Measurements from ENCODE around the gene PAOX.
"Not testable (repeated sequence)": the region's sequence is repeated elsewhere in the genome, so short reads cannot be mapped to it uniquely, and the experiment has no call there.

Gene PAOX

DNA sequence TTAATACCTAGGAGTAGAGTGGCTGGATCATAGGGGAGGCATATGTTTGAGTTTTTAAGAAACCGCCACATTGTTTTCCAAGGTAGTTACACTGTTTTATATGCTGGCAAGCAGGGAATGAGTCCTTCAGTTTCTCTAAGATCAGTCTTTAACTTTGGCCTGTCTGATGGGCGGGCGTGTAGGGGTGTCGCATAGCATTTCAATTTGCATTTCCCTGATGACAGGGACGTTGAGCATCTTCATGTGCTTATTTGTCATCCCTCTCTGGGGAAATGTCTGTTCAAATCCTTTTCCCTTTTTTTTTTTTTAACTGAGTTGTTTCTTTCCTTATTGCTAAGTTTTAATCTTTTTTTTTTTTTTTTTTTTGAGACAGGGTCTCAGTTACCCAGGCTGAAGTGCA, 24.7 kb downstream of the PAOX start:
- DNase-seq (ENCODE audit: low read depth in 2 of 2, low spot score in 1 of 2), result no peak

DNA sequence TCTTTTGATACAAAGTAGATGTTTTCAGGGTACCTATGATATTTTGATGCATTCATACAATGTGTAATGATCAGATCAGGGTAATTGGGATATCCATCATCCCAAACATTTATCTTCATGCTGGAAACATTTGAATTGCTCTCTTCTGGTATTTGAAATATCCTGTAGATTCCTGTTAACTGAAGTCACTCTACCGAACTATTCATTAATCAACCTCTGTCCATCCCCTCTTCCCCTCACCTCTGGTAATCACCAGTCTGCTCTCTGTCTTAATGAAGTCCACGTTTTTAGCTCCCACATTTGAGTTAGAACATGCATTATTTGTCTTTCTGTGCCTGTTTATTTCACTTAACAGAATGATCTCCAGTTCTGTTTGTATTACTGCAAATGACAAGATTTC, 26.2 kb downstream of the PAOX start:
- no peak for DNase-seq (ENCODE audit: low read depth in 2 of 2, low spot score in 1 of 2)

DNA sequence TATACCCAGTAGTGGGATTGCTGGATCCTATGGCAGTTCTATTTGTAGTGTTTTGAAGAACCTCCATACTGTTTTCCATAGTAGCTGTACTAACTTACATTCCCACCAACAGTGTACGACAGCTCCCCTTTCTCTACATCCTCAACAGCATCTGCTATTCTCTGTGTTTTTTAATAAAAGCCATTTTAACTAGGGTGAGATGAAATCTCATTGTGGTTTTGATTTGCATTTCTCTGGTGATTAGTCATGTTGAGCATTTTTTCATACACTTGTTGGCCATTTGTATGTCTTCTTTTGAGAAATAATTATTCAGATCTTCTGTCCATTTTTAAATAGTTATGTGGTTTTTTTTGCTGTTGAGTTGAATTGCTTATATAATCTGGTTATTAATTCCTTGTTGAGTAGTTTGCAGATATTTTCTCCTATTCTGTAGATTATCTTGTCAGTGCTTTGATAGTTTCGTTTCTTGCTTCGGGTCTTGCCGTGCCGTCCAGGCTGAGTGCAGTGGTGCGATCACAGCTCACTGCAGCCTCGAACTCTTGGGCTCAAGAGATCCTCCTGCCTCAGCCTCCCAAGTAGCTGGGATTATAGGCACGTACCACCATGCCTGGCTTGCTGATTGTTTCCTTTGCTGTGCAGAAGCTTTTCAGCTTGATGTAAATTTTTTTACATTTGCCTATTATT, 26.9 kb downstream of the PAOX start:
- DNase-seq (ENCODE audit: low read depth in 2 of 2, low spot score in 1 of 2), result no peak

DNA sequence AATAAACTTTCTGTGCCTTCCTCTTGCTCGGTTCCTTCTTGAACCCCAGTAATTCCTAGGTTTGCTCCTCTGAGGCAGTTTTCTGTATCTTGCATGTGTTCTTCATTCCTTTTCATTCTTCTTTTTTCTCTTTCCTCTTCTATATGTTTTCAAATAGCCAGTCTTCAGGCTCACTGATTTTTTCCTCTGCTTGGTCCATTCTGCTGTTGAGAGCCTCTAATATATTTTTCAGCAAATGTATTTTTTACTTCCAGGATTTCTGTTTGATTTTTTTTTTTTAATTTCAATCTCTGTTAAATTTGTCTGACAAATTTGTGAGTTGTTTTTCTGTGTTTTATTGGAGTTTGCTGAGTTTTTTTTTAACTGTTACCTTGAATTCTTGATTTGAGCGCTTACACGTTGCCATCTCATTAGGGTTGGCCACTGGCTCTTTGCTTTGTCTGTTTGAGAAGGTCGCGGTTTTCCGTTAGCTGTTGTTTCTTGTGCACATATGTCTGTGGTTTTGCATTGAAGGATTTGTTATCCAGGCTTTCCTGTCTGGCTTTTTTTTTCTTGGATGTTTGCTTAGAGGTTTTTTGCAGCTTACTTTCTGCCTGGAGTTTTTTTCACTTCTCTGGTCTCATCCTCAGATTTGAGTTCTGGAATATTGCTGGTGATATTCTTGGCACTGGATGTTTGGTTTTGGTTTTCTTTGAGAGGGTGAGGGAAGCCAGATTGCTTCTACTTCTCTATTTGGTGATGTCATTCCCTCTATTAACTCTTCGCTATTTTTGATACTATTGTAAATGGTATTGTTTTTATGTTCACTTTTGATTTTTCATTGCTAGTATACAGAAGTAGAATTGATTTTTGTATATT, 32.7 kb downstream of the PAOX start:
- DNase-seq (ENCODE audit: low read depth in 2 of 2, low spot score in 1 of 2), result no peak

DNA sequence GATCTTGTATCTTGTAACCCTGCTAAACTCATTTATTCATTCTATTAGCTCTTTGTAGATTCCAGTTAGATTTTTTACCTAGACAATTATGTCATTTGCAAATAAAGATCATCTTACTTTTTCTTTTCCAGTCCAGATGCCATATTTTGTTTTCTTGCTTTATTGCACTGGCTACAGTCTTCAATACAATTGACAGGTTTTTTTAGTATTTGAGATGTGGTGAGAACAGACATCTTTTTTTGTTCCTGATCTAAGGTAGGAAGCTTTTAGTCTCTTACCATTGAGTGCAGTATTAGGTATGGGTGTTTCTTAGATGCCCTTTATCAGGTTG, 33.3 kb downstream of the PAOX start:
- DNase-seq (ENCODE audit: low read depth in 2 of 2, low spot score in 1 of 2), result no peak

DNA sequence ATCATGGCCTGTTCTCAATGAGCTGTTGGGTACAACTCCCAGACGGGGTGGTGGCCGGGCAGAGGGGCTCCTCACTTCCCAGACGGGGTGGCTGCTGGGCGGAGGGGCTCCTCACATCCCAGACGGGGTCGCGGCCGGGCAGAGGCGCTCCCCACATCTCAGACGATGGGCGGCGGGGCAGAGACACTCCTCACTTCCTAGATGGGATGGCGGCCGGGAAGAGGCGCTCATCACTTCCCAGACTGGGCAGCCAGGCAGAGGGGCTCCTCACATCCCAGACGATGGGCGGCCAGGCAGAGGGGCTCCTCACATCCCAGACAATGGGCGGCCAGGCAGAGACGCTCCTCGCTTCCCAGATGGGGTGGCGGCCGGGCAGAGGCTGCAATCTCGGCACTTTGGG, 35.3 kb downstream of the PAOX start:
- DNase-seq (ENCODE audit: low read depth in 2 of 2, low spot score in 1 of 2), result not testable (repeated sequence)

DNA sequence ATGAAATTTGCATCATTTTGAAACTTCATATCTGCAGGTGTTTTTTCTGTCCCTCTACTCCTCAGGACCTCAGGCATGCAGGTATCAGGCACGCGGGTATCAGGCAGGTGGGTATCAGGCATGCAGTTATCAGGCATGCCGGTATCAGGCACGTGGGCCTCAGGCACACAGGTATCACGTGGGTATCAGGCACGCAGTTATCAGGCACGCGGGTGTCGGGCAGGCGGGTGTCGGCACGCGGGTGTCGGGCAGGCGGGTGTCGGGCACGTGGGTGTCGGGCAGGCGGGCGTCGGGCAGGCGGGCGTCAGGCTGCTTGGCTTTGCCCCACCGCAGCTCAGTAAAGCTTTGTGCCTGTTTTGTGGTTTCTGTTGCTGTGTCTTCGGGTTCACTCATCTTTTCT, 36.7 kb downstream of the PAOX start:
- no peak for DNase-seq (ENCODE audit: low read depth in 2 of 2, low spot score in 1 of 2)

DNA sequence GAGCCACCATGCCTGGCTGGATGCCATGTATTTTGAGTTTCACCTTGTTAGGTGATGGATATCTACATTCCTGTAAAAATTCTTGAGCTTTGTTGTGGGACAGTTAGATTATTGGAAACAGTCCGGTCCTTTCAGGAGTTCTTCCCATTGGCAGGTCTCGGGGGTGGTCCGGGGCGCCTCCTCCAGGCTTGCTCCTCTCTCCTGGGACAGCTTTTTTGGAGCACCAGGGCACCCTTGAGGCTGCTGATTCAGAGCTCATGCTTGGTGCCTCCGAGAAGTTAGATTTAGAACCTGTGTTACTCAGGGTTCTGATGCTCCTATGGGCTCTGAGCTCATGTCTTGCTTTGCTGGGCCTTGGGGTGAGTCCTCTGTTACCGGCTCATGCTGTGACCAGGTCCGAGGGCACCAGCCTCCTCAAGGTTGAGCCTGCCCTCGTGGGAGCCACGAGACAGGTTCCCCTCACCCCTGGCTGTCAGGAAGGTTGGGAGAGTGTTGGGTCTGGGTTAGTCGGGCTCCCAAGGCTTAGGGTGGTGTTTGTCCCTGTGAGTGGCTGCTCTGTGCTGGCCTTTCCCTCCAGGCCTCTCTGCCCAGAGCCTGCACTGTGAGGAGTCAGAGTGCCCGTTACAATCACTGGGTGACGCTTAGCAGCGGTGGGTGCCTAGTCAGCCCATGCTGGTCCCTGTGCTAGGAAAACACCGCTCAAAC, 39.4 kb downstream of the PAOX start:
- no peak for DNase-seq (ENCODE audit: low read depth in 2 of 2, low spot score in 1 of 2)

DNA sequence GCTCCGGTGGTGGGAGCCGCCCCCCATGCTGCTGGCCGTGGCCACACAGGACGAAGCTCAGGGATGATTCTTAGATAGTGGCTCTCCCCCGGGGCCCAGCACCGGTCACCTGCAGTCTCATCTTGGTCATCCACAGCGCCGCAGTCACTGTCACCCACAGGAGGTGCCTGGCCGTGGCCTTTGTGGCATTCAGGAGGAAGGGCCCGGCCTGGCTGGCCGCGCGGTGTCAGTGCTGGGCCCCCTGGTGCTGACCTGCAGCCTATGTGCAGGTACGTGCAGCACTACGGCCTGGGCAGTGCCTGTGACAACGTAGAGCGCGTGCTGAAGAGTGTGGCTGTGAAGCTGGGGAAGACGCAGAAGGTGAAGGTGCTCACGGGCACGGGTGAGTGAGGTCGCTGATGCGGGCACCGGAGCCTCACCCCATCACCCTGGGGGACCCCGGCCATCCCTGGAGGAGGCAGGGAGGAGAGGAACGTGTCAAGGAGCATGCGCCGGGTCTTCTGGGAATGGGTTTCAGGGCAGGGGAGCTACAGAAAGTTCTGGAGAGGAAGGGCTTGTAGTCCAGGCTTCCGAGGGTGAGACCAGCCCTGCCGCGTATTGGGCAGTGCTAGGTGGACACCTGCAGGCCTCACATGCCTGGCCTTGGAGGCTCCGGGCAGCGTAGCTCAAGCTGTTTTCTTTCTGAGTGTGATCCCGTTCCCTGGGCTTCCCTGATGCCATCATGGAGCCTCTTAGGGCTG, 40.3 kb downstream of the PAOX start:
- no peak for DNase-seq (ENCODE audit: low read depth in 2 of 2, low spot score in 1 of 2)

DNA sequence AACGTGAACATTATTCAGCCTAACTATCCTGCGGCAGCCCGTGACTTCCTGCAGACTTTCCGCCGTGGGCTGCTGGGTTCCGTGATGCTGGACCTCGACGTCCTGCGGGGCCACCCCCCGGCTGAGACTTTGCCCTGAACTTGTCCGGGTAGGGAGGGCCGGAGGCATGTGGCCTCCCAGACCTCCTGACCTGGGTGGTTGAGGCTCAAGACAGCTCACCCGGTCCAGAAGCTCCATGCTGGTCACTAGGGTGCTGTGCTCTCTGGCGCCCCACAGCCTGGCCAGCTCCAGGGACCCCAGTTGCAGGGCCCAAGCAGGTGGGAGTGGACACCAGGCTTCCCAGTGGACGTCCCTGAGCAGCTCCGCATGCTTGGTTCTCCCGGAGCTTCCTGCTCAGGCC, 41.0 kb downstream of the PAOX start:
- no peak for DNase-seq (ENCODE audit: low read depth in 2 of 2, low spot score in 1 of 2)

DNA sequence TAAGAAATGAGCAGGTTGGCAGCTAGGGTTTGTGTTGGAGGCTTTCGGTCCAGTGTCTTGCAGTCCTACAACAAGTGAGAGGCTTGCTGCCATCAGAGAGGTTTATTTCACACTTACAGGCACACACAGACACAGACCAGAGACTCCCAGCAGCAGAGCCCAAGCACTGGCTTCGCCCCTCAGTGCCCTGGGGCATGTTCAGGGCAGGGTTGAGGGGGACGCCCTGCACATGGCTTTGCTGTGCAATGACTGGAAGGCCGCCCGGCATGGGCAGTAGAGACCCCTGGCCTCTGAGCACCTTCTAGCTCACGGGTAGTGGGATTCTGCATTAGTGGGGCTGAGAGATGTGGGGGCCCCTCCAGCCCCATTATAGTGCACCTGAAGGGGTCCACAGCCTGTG, 41.5 kb downstream of the PAOX start:
- DNase-seq (ENCODE audit: low read depth in 2 of 2, low spot score in 1 of 2), result no peak

DNA sequence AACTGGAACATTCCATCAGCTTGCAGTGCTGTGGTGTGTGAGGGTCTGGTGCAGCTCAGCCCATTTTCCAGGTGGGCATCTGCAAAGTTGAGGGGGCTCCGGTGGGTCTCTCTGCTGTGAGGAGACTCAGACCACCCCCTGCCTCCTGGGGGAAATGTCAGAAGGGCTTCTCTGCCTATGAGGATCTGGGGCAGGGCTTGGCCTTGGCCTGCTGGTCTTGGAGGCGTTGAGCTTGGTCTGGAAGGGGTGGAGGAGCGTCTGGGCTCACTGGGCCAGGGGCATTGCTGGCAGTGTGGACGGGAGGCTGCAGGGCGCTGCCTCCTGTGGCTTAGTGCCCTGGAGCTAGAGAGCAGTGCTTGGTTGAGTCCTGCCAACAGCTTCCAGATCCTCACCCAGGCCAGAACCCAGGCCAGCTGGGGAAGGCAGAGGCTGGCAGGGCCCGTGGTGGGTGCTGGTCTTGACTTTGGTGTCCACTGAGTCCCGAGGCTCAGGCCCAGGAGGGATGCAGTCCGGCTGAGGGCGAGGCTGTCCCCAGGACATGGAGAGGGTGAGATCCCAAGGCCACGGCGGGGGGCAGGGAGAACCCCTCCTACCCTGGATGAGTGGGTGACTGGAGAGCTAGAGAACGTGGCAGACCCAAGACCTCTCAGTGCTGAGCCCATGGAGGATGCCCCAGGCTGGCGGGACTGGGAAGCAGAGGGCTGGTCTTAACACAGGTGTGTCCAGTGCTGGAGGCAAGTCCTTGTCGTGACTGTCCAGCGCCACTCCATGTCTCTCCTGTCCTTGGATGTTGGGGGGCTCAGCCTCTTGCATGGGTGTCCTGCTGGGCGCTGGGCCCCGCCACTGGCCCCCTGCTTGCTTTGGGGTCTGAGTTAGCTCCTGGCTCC, 42.5 kb downstream of the PAOX start:
- no peak for DNase-seq (ENCODE audit: low read depth in 2 of 2, low spot score in 1 of 2)

DNA sequence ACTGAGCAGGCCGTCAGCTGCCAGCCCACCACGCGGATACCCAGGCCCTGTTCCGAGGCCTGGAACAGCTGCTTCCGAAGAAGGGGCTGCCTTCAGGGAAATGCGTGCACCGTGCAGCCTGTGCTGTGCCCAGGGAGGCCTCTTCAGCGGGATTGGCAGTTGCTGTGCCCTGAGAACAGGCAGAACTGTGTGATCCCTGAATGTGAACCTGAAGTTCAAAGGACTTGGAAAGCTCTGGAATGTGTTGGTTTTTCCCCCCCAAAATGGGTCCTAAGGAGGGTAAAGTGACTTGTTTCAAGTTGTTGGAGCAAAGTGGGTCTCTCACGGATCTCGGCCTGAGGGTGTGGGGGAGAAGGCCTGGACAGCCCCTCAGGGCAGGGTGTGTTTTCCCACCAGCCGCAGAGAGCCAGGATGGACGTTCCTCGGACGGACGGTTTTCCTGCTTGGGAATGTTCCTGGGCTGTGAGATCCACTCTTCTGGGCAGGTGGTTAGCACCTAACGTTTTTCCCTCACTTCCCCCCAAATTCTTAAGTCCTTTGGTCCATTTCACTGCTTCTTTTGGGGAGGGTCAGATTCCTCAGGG, 43.3 kb downstream of the PAOX start:
- no peak for DNase-seq (ENCODE audit: low read depth in 2 of 2, low spot score in 1 of 2)

DNA sequence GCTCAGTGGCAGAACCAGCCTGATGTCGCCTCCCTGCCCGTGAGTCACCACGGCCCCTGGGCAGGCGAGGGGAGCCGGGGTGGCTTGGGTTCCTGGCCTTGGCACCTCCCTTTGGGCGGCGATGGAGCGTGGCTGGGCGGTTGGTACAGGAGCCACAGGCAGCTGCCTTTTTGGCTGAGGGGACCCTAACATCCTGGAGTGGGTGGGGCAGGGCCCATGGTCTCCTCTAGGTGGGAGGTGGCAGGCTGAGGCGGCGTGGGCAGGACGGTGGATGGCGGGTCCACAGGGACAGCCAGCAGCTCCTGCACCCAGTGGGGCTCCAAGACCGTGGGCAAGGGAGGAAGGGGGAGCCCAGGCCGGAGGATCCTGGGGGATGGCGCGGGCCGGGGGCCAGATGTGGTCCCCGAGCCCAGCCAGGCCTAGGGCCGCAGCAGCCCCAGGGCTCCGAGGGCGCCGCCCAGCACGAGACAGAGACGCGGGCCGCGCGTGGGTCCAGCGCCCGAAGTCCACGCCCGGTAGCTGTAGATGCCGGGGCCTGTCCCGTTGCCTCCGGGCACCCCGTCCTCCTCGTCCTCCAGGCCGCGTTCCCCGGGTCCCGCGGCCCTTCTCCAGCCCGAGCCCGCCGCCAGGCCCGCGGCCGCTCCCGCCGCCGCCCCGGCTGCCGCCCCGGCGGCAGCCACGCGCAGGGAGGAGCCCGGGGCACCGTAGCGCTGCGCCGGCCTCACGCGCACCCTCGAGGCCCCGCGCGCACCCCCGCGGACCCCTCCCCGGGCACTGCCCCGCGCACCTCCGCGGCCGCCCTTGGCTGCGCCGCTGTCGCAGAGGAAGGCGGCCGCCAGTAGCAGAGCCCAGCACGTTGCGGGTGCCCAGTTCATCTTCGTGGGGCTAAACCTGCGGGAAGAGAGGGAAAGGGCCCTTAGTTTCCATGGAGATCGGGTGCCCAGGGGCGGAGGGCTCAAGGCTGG, 44.0 kb downstream of the PAOX start:
- DNase-seq (ENCODE audit: low read depth in 2 of 2, low spot score in 1 of 2), result no peak

DNA sequence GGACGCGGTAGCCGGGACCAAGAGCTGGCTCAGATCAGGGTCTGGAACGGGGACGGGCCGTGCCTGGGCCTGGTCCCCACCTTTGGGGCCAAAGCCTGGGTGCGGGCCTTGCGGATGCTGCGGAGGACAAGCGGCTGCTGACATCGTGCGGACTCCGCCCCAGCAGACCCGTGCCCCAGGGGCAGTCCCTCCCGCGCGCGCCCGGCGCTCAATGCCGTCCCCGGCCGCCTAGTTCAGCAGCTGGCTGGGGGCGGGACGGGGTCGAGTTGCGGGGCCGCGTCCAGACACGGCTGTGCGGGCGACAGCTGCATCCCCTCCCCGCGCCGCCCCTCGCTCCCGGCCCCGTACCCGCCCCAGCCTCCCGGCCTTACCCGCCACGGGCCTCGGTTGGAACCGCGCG, 45.0 kb downstream of the PAOX start:
- DNase-seq (ENCODE audit: low read depth in 2 of 2, low spot score in 1 of 2), result not testable (repeated sequence)

DNA sequence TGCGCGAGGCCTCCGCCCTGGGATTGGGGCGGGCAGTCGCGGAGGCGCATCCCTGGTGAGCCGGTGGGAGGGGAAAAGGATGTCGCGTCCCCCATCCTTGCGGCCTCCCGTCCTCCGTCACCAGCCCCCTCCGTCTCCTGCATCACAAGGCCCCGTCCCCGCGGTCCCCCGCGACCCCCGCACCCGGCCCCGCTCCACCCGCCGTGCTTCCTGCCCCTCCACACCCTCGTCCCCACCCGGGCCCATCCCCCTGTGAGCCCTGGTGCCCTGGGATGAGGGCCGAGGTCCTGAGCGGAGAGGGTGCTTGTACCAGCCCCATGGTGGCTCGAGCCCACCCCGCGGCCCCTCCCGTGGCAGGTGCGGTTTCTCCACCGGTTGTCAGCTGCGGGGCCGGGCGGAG, 45.5 kb downstream of the PAOX start, which contains the start of gene SPRN:
SPRN (minus strand) TSS at position 25 of the 400 bp plus-strand sequence. CDS start 944 bp downstream, outside the sequence.
- not testable (repeated sequence) for DNase-seq (ENCODE audit: low read depth in 2 of 2, low spot score in 1 of 2)

DNA sequence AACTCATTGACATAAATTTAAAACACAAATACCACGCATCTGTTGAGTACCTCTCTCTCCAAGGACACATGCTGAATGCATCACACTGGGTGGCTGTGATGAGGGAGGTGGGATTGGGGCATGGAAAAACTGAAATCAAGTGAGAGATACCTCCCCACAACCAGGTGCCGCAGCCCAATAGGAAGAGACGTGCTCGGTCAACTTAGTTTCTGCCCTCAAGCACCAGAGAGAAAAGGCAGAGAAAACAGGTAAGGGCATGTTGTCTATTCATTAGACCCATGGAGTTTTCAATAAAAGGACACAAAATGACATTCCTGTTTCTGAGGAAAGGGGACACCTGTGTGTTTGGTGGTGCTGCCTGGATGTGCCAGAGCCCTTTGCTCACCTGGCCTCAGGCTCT, 50.5 kb downstream of the PAOX start:
- DNase-seq (ENCODE audit: low read depth in 2 of 2, low spot score in 1 of 2), result not testable (repeated sequence)

DNA sequence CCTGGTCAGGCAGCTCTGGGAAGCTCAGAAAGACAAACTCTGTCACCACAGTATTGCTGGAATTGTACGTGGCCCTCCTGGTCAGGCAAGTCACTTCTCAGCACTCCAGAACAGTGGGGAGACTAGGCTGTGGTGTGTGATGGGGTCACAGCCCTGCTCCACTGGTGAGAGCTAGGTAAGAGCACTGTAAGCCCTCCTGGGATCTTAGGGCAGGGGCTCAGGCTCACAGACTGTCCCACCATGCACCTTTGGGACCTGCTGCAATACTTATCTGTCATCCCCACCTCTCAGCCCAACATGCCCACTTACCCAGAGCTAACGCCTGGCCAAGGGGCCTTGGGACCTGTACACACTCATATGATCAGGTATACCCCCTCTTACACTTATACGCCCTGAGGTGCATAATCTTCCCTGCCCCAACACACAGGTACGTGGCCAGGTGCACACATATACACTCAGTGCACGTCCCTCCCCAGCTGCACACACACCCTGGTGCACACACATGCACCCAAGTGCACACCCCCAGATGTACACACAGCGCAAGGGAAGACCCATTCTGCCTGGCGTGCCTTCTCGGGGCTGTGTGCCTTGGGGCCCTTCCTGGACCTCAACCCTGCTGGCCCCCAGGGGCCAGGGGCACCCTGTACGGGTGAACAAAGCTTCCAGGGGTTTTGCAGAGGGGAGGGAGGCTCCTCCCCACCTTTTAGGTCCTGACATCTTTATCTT, 53.0 kb downstream of the PAOX start:
- not testable (repeated sequence) for DNase-seq (ENCODE audit: low read depth in 2 of 2, low spot score in 1 of 2)
